H7 (cell line): ENCODE measurements around the gene DCAF15. TPM values are rescaled to one million over a fixed set of nuclear protein-coding genes. Genes with fewer than 3 reads are reported as not detected.

Source experiments
- DNase-seq: peaks from one replicate; pipeline ENCODE4 v3.0.0; 2012
- H3K27me3 ChIP-seq: 2 replicates; pipeline ENCODE4 v1.6.0; 2011; ENCODE audit warnings: mild to moderate bottlenecking, low read length; ENCODE audit not compliant: control insufficient read depth, insufficient read depth
- H3K36me3 ChIP-seq: replicated peaks from 2 replicates; pipeline ENCODE4 v1.5.1; 2011; ENCODE audit warnings: low read length; ENCODE audit not compliant: control insufficient read depth, insufficient read depth
- H3K4me3 ChIP-seq: 2 replicates; pipeline ENCODE4 v1.5.1; 2011; ENCODE audit warnings: low read depth, mild to moderate bottlenecking, control low read depth, low read length, moderate library complexity; ENCODE audit not compliant: insufficient read depth
- total RNA-seq: library from RNA; depleted of rRNA; stranded (reverse); fragments of >200 nt; shearing (Covaris generic); gene quantifications from 2 replicates; pipeline ENCODE4 v1.2.3, GENCODE V29; 2014

The DCAF15 gene
- total RNA-seq, 1 experiment from 2014 or later = 92.9 TPM

- no peaks in the 10 kb centered on the region for H3K27me3 ChIP-seq
- peak; percentile 66 for DNase-seq
- no peak overlapping the region for H3K4me3 ChIP-seq
- no peaks in the 10 kb centered on the region; the same call in 1 of the 2 replicates for H3K36me3 ChIP-seq
Observed at GRCh38 chr19:13983213-13983889, 31.0 kb downstream of the DCAF15 start.

- H3K36me3 ChIP-seq = no peaks in the 10 kb centered on the region; the same call in 1 of the 2 replicates
- H3K27me3 ChIP-seq = no peaks in the 10 kb centered on the region
- H3K4me3 ChIP-seq = no peak overlapping the region
- peak; percentile 80 for DNase-seq
Observed at GRCh38 chr19:13984186-13984585, 31.9 kb downstream of the DCAF15 start.

- Histone ChIP-seq H3K4me3 (no peak overlapping the region), H3K36me3 (no peaks in the 10 kb centered on the region; the same call in 1 of the 2 replicates), H3K27me3 (no peaks in the 10 kb centered on the region)
- no peak for DNase-seq
Observed at GRCh38 chr19:13984875-13985741, 32.8 kb downstream of the DCAF15 start.

GRCh38 chr19:13985771-13986347 is 33.5 kb downstream of the DCAF15 start:
- peak; percentile 88 for DNase-seq
- peak overlapping the region; percentile 11 for H3K4me3 ChIP-seq
- no peaks in the 10 kb centered on the region for H3K27me3 ChIP-seq
- no peaks in the 10 kb centered on the region; the same call in 1 of the 2 replicates for H3K36me3 ChIP-seq

GRCh38 chr19:13986348-13986904 is 34.1 kb downstream of the DCAF15 start:
- peak overlapping the region; percentile 11 for H3K4me3 ChIP-seq
- peak; percentile 97 for DNase-seq

GRCh38 chr19:13987101-13987890 is 35.0 kb downstream of the DCAF15 start:
- H3K27me3 ChIP-seq = no peaks in the 10 kb centered on the region
- H3K36me3 ChIP-seq = no peaks in the 10 kb centered on the region; the same call in 1 of the 2 replicates
- H3K4me3 ChIP-seq = no peak overlapping the region
- peak; percentile 72 for DNase-seq

More at GRCh38 chr19:13986348-13986904, 34.1 kb downstream of the DCAF15 start:
- Histone ChIP-seq H3K27me3 (no peaks in the 10 kb centered on the region), H3K36me3 (no peaks in the 10 kb centered on the region; the same call in 1 of the 2 replicates)

GRCh38 chr19:13989487-13989886 is 37.2 kb downstream of the DCAF15 start:
- Histone ChIP-seq H3K27me3 (no peaks in the 10 kb centered on the region), H3K4me3 (no peak overlapping the region), H3K36me3 (no peaks in the 10 kb centered on the region; the same call in 1 of the 2 replicates)
- DNase-seq = peak; percentile 60

GRCh38 chr19:13990085-13990484 is 37.8 kb downstream of the DCAF15 start:
- H3K4me3 ChIP-seq = no peak overlapping the region
- no peaks in the 10 kb centered on the region; the same call in 1 of the 2 replicates for H3K36me3 ChIP-seq
- no peaks in the 10 kb centered on the region for H3K27me3 ChIP-seq
- peak; percentile 39 for DNase-seq

GRCh38 chr19:13992025-13992424 is 39.7 kb downstream of the DCAF15 start:
- Histone ChIP-seq H3K36me3 (no peaks in the 10 kb centered on the region; the same call in 1 of the 2 replicates), H3K4me3 (no peak overlapping the region), H3K27me3 (no peaks in the 10 kb centered on the region)
- DNase-seq = no peak

- Histone ChIP-seq H3K4me3 (no peak overlapping the region), H3K36me3 (no peaks in the 10 kb centered on the region; the same call in 1 of the 2 replicates), H3K27me3 (no peaks in the 10 kb centered on the region)
- peak; percentile 71 for DNase-seq
Observed at GRCh38 chr19:13993590-13994300, 41.4 kb downstream of the DCAF15 start.

GRCh38 chr19:13995017-13995728 is 42.9 kb downstream of the DCAF15 start:
- peak; percentile 29 for DNase-seq
- H3K36me3 ChIP-seq = no peaks in the 10 kb centered on the region; the same call in 1 of the 2 replicates
- no peaks in the 10 kb centered on the region for H3K27me3 ChIP-seq
- H3K4me3 ChIP-seq = no peak overlapping the region

GRCh38 chr19:13995878-13996765 is 43.8 kb downstream of the DCAF15 start:
- peak; percentile 35 for DNase-seq

More at GRCh38 chr19:13995878-13996765, 43.8 kb downstream of the DCAF15 start:
- Histone ChIP-seq H3K4me3 (no peak overlapping the region), H3K36me3 (no peaks in the 10 kb centered on the region; the same call in none of the 2 replicates), H3K27me3 (no peaks in the 10 kb centered on the region)
